Smooth muscle cell of the brain vasculature (primary cell): ENCODE data around the gene NXNL1.
A peak's percentile ranks its signal among the peaks of the same experiment; 100 is the strongest.
"Not testable (repeated sequence)": the region's sequence is repeated elsewhere in the genome, so short reads cannot be mapped to it uniquely, and the experiment has no call there.

Source experiments
- DNase-seq: peaks from one replicate; pipeline ENCODE4 v3.0.0-alpha.2; 2012; ENCODE audit warnings: low read depth, low spot score

Gene NXNL1

DNA sequence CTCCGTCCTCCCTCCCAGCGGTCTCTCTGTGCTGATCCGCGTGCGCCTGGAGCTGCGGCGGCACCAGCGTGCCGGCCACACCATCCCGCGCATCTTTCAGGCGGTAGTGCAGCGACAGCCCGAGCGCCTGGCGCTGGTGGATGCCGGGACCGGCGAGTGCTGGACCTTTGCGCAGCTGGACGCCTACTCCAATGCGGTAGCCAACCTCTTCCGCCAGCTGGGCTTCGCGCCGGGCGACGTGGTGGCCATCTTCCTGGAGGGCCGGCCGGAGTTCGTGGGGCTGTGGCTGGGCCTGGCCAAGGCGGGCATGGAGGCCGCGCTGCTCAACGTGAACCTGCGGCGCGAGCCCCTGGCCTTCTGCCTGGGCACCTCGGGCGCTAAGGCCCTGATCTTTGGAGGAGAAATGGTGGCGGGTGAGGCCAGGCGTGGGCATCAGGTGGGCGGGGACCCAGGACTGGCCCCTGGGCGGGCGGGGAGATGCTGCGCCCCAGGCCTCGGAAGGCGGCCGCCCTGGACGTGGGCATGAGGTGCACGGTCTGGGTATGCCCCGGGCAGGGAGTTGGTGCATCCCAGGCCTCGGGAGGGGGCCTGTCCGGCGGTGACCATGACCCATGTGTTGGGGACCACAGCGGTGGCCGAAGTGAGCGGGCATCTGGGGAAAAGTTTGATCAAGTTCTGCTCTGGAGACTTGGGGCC is 26.0 kb upstream of the NXNL1 start:
- DNase-seq: no peak

DNA sequence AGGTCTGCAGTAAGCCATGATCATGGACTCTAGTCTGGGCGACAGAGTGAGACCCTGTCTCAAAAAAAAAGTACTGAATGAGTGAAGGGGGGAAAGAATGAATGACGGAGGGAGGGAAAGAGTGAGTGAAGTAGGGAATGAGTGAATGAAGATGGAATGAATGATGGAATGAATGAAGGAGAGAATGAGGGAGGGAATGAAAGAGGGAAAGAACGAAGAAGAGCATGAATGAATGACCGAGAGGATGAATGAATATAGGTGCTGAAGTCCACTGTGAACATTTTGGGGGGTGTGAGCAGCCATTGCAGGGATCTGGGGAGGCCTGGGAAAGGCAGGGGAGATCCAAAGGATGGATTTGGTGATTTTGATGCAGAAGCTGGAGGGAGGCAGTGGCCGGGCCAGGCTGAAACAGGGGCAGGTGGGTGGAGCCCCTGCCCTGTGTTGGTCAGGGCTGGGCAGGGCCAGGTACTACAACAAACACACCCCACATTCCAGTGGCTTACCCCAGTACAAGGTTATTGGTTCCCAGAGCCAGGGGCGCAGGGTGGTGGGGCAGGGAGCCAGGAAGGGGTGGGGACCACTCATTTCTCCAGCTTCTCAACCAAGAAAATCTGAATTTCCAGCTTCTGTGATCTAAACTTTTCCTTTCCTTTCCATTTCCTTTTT is 23.9 kb upstream of the NXNL1 start:
- DNase-seq: no peak

DNA sequence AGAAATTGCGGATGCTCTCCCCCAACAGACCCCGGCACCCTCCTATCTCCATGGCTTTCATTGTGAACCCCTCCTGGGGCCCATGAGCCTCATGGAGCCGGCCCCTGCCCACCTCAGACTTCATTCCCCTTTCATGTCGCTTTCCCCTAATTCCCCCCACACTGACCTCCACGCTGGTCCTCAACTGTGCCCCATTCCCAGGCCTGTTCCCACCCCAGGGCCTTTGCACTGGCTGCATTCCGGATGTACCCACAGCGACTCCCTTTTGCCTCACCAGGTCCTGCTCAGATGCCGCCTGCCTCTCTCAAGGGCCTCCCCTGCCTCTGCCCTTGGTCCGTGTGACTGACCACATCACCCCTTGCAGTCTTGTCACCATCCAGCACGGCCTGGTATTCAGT is 22.9 kb upstream of the NXNL1 start:
- DNase-seq: no peak

DNA sequence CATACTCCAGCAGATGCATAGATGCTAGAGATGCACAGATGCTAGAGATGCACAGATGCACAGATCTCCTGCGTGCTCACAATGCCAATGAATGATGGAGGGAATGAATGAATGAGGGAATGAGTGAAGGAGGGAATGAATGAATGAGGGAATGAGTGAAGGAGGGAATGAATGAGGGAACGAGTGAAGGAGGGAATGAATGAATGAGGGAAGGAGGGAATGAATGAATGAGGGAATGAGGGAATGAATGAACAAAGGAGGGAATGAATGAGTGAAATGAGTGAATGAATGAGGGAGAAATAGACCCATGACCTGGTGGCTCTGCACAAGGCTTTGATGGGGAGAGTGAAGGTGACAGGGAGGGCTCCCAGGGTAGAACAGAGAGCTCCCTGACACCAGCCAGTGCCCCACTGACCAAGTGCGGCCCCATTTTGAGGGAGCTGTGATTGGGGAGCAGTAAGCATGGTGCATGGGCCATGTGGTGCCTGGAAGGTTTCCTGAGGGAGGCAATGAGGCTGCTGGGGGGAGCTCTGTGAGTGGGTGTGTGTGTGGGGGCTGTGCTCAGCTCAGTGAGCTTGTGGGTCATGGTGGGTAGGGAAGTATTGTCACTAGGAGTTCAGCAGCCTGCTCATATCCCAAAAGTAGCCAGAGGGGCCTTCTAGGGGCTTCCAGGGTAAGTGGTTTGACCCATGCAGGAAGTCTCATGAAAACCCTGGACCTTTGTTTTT is 22.3 kb upstream of the NXNL1 start:
- no peak for DNase-seq

DNA sequence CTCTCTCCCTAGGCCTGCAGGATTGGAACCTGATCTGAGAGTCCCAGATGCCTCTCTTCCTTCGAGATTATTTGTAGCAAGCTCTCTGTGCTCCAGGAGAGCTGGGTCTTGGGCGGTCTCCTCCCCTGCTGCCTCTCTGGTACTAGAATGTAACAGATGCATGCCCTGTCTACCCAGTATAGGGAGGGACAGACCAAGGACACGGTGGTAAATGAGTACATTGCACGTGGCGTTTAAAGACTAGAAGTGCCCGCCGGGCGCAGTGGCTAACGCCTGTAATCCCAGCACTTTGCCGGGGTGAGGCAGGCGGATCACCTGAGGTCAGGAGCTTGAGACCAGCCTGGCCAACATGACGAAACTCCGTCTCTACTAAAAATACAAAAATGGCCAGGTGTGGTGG is 21.3 kb upstream of the NXNL1 start:
- no peak for DNase-seq

DNA sequence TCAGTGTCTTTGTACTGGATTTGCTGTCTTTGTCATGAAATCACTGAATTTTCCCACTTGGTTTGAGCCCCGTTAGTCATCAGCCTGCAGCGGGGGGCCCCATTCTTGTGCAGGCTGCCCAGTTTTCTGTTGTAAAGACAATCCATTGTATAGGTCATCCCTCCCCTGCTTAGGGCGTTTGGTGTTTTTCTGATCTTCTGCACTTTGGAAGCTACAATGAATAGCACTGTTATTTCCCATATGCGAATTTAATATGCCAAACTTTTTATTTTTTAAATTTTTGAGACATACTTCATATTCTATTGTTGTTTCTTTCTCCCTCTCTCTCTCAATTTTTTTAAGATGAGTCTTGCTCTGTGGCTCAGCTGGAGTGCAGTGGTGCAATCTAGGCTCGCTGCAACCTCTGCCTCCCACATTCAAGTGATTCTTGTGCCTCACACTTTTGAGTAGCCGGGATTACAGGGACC is 18.6 kb upstream of the NXNL1 start:
- DNase-seq: no peak

DNA sequence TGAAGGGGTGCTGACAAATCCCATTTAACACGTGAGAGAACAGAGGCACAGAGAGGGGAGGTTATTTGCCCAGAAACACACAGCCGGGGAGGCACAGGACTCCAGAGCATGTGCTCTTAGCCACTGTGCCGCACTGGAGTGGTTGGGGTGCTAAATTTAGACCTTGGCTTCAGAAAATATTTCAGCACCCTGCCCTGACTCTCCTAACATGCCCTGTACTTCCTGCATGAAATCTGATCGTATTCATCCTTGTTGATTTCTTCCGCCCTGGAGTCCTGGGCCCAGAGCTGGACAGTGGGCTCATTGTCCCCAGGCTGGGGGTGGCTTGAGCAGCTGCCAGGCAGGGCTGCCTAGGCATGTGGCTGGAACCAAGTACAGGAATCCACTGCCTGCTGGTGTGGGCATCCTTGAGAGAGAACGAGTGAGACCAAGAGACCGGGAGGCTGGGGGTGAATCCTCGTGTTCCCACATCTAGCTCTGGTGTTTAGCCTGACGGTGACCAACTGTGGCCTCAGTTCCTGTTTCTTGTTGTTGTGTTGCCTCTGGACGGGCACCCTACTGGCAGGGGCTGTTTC is 14.9 kb upstream of the NXNL1 start:
- DNase-seq: no peak

DNA sequence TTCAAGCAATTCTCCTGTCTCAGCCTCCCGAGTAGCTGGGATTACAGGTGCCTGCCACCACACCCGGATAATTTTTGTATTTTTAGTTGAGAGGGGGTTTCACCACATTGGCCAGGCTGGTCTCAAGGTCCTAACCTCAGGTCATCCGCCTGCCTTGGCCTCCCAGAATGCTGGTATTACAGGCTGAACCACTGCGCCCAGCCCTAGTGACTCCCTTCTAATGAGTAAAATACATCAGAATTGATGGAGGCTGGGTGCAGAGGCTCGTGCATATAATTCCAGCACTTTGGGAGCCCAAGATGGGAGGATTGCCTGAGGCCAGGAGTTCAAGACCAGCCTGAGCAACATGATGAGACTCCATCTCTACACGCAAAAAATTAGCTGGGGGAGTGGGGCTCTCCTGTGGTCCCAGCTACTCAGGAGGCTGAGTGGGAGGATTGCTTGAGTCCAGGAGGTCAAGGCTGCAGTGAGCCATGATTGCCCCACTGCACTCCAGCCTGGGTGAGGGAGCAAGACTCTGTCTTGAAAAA is 14.3 kb upstream of the NXNL1 start:
- DNase-seq: not testable (repeated sequence)

DNA sequence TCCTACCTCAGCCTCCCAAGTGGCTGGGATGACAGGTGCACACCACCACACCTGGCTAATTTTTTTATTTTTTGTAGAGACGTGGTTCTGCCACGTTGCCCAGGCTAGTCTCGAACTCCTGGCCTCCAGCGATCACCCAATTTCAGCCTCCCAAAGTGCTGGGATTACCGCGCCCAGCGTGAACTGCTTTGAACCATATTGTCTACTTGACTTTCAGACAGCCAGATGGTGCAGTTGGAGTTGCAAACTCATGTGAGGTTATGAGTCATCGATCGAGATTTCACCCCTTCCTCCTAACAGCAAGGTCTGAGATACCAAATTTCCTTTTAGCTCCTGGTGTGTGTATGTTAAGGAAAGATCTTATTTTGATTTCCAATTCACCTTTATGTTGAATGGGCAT is 12.3 kb upstream of the NXNL1 start:
- DNase-seq: no peak

DNA sequence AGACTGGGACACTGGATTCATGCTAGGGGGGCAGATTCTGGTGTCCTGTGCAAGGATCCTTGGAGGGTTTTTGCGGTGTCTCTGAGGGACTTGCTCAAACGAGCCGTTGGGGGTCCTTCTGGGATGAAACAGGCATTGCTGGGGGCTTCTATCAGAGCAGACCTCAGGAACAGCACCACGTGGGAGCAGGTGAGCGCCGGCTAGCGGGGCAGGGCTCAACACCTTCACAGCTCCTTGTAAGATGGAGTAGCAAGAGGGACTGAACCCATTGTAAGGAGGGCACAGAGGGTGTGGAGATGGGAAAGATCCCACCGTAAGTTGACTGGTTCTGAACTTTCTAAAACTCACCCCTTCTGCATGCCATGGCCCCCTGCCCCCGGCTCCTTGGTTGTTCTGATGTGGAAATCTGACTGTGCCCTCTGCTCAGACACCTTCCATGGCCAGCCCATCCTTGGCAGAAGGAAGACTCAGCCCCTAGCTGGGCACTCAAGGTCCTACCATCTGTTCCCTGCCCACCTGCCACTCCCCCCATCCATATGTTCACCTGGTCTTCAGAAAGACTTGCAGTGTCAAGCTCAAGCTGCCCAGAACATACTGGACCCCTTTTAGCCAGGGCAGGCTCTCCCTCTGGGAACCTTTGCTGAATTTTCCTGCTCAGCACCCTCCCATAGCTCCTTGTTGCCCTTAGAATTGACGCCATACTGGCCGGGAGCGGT is 10.8 kb upstream of the NXNL1 start:
- DNase-seq: no peak

DNA sequence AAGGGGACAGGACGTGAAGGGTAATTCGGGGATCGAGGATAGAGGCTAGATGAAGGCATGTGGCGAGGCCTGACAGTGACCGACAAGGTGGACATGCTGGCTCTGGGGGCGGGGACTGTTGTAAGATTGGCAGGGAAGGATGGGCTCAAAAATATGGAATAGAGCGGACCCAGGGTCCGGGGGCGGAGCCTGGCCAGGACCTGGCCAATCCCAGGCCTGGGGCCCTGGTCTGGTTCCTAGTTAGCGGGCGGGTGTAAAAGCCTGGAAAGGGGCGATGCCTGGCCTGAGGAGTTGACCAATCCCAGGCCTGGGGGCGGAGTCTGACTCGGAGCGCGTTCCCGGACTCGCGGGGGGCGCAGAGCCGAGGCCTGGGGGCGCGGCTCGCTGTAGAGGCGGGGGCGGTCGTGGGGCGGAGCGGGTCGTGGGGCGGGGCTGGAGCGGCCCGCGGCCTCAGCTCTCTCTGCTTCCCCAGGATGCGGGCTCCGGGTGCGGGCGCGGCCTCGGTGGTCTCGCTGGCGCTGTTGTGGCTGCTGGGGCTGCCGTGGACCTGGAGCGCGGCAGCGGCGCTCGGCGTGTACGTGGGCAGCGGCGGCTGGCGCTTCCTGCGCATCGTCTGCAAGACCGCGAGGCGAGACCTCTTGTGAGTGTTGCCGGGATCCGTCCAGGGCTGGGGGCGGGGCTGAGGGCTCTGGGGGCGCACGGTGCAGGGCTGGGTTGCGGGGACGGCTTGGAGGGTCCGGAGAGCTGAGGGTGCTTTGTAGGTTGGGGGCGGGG is 9.5 kb upstream of the NXNL1 start, which contains the start of gene SLC27A1:
TSS of gene SLC27A1 (plus strand) at position 457 of the 774 bp plus-strand sequence. CDS start at position 474, 17 bp downstream.
- DNase-seq: peak; percentile 99

DNA sequence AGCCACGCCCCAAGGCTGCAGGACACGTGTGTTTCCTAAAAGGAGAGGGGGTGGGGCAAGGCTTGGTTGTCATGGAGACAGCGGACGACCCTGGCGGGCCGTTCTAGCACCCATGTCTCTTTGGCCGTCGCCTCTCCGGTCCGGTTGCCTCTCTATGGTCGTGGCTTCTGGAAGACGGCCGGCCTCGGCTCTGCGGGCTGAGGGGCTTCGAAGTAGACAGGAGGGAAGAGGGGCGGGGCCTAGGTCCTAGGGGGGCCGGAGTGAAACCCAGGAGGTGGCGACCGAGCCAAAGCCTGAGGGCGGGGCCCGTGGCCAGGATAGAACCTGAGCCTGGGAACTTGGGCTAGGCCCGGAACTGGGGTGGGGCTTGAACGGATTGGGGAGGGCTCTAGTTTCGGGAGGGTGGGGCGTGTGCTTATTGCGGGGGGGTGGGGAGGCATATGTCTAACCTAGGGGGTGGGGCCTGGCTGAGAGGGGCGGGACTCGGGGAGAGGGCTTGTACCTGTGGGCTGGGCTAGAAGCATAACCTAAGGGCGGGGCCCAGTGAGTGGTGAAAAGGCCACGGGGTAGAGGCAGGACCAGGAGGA is 8.8 kb upstream of the NXNL1 start:
- DNase-seq: peak; percentile 75

DNA sequence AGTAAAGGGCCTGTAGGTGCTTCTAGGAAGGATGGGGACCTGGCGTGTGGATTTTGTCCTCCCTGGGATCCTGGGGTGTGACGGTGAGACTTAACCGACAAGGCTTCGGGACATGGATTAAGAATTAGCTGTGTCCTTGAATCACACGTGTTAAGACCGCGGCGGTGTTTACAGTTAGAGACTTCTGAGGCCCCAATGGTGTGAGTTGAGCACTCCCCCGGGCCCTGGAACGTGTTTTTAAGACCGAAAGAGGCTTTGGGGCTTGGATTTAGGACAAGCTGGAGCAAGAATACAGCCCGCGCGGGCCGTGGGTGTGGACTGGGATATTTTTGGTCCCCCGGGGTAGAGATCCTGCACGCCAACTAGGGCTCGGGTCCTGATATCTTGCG is 8.4 kb upstream of the NXNL1 start:
- DNase-seq: no peak

DNA sequence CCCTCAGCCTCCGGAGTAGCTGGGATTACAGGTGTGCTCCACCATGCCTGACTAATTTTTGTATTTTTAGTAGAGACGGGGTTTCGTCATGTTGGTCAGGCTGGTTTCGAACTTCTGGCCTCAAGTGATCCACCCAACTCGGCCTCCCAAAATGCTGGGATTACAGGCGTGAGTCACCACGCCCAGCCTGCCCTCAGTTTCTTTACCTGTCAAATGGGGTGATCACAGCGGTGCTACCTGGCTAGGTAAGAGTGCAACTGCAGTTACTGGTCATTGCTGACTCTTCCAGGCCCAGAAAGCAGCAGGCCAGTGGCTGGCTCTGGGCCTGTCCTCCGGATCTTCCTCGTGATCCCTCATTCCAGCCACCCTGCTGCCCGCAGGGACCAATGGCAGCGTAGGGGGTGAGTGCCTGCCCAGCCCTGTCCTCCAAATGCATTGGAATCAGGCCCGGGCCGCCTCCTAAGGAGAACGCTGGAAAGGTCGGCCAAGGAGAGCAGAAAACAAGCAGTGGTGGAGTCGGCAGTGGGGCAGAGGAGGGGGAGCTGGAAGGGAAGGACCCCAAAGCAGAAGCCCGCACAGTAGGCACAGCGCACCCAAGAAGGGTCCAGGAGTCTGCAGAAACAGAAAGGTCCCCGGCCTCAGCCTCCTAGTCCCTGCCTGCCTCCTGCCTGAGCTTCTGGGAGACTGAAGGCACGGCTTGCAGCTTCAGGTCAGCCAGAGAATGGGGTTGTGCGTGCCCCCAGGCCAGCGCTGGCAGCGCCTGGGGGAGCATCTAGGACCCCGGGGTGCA is 7.8 kb upstream of the NXNL1 start:
- no peak for DNase-seq

DNA sequence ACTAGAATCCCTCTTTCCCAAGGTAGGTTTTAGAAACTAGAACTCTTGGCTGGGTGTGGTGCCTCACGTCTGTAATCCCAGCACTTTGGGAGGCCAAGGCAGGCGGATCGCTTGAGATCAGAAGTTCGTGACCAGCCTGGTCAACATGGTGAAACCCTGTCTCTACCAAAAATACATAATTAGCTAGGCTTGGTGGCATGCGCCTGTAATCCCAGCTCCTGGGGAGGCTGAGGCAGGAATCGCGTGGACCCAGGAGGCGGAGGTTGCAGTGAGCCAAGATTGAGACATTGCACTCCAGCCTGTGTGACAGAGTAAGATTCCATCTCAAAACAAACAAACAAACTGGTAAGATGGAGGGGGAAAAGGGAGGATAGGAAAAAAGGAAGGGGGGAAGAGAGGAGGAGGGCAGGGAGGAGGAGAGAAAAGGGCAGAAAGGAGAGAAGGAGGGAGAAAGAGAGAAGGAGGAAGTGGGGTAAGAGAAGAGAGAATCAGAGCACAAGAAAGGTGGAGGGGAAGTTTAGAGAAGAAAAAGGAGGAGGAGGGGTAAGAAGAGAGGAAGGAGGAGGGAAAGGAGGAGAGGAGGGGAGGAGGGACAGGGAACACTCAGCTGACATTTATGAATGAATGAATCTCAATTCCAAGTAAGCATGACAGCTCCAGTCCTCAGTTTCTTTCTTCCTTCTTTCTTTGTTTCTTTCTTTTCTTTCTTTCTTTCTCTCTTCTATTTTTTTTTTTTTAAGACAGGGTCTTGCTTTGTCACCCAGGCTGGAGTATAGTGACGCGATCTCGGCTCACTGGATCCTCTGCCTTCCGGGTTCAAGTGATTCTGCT is 7.0 kb upstream of the NXNL1 start:
- DNase-seq: no peak

DNA sequence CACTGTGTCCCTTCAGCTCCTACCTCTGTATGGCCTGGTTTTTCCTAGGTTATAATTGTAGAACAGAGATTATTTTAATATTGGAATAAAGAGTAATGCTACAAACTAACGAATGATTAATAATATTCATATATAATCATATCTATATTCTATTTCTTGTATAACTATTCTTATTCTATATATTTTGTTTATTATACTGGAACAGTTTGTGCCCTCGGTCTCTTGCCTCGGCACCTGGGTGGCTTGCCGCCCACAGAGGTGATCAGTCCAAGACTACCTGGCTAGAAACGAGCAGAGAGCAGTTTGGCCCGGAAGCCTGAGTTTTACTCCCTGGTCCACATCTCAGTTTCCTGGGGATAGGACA is 5.7 kb upstream of the NXNL1 start:
- DNase-seq: no peak

DNA sequence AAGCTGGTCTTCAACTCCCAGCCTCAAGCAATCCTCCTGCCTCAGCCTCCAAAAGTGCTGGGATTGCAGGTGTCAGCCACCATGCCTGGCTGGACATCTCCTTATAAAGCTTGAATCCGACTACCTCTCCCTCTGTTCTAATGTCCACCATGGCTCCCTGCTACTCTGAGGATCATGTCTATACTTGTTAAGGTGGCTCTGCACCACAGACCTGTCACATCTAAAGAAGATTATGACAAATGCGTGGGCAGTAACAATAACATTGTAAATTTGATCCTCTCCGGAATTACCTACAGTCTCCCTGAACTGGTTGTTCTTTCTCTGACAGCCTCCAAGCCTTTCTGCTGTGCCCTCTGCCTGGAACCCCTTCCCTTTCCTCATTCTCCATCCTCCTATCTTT is 1.8 kb downstream of the NXNL1 start:
- no peak for DNase-seq

DNA sequence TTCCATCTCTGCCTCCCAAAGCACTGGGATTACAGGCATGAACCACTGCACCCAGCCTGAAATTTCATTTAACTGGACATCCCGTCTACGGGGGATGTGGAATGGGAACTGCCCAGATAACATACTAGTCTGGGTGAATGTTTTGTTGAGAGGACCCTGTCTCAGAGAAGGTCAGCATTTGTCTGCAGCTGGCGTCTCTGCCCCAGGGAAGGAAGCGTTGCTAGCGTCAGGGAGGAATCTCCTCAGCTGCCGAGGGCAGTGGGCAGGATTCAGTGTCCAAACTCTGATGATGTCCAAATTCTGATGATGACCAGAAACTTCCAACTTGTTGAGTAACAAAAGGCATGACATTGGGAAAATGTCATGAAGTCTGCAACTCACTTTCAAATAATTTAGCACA is 3.1 kb downstream of the NXNL1 start:
- no peak for DNase-seq

DNA sequence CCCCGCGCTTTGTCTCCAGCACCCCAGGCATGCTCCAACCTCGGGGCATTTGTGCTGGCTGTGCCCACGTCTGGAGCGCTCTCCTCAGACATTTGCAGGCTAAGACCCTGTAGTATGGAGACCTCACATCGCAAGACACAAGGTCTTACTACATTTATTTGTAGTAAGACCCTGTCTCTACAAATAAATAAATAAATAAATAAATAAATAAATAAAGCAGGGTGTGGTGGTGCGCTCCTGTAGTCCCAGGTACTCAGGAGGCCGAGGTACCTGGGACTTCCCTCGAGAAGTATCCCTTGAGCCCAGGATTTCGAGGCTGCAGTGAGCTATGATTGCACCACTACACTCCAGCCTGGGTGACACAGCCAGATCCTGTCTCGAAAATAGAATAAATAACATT is 4.6 kb downstream of the NXNL1 start:
- DNase-seq: no peak
